BJ (cell line): Measurements from ENCODE around the gene RCSD1. TPM values are rescaled to one million over a fixed set of nuclear protein-coding genes. Genes with fewer than 3 reads are reported as not detected.

Experiments
- CTCF ChIA-PET: fragments of 350-600 bp; formaldehyde crosslinking; extraction: SDS; loops from one replicate; lab custom pipeline; 2021; ENCODE audit warnings: antibody characterized with exemption, inconsistent platforms; lab: Yijun Ruan, JAX
- POLR2A ChIA-PET: fragments of 300-600 bp; sonication (Branson Sonifier 250); formaldehyde crosslinking; extraction: SDS; loops from one replicate; lab custom pipeline; 2021; ENCODE audit warnings: antibody characterized with exemption; lab: Charles Lee
- DNase-seq: peaks from one replicate; pipeline ENCODE4 v3.0.0-alpha.2; 2011; ENCODE audit warnings: low read depth
- H3K27me3 ChIP-seq: 2 replicates; pipeline ENCODE4 v1.6.0; 2011; ENCODE audit warnings: low read length; ENCODE audit not compliant: control insufficient read depth, insufficient read depth
- H3K36me3 ChIP-seq: 2 replicates; pipeline ENCODE4 v1.5.1; 2011; ENCODE audit warnings: low read length; ENCODE audit not compliant: control insufficient read depth, insufficient read depth
- H3K4me3 ChIP-seq: 2 replicates; pipeline ENCODE4 v1.5.1; 2011; ENCODE audit warnings: low read depth, mild to moderate bottlenecking, control low read depth, low read length
- CTCF ChIP-seq: IDR thresholded peaks from 2 replicates; pipeline ENCODE4 v1.5.1; 2011; ENCODE audit warnings: low read depth, mild to moderate bottlenecking, control low read depth, inconsistent platforms, low read length, moderate library complexity; ENCODE audit not compliant: insufficient read depth
- polyA plus RNA-seq: library from polyadenylated mRNA; depleted of rRNA; stranded (reverse); fragments of >200 nt; gene quantifications from 2 replicates; pipeline ENCODE4 v1.2.3, GENCODE V29; 2011

RCSD1 gene
- polyA plus RNA-seq, 1 experiment = not detected

- Histone ChIP-seq H3K27me3 (no peaks in the 10 kb centered on the region), H3K36me3 (no peaks in the 10 kb centered on the region), H3K4me3 (no peak overlapping the region)
- TF ChIP-seq CTCF = no peak
- ChIA-PET CTCF (interaction anchor here (0.5 kb wide), 1 partner anchor 29 kb away, joined by 4 read pairs; no protein-coding TSS in a partner anchor), POLR2A (no interaction called here)
- DNase-seq = no peak
Observed at GRCh38 chr1:167587872-167588271, 42.2 kb upstream of the RCSD1 start.

GRCh38 chr1:167588361-167588760 is 41.7 kb upstream of the RCSD1 start:
- TF ChIP-seq CTCF = no peak
- ChIA-PET CTCF (interaction anchor here (0.7 to 2.7 kb wide), 2 partner anchors 22 to 99 kb away, joined by 3 to 17 read pairs; no protein-coding TSS in a partner anchor), POLR2A (no interaction called here)
- no peak overlapping the region for H3K4me3 ChIP-seq
- no peaks in the 10 kb centered on the region for H3K36me3 ChIP-seq
- no peak for DNase-seq
- H3K27me3 ChIP-seq = no peaks in the 10 kb centered on the region

- Histone ChIP-seq H3K36me3 (no peaks in the 10 kb centered on the region), H3K4me3 (no peak overlapping the region), H3K27me3 (no peaks in the 10 kb centered on the region)
- DNase-seq = no peak
- ChIA-PET POLR2A (no interaction called here), CTCF (interaction anchor here (2.3 kb wide), 1 partner anchor 95 kb away, joined by 11 read pairs; no protein-coding TSS in a partner anchor)
- TF ChIP-seq CTCF = no peak
Observed at GRCh38 chr1:167592475-167592874, 37.6 kb upstream of the RCSD1 start.

GRCh38 chr1:167593860-167594259 is 36.2 kb upstream of the RCSD1 start:
- Histone ChIP-seq H3K4me3 (no peak overlapping the region), H3K36me3 (no peaks in the 10 kb centered on the region), H3K27me3 (no peaks in the 10 kb centered on the region)
- ChIA-PET CTCF (interaction anchor here (0.7 to 2.3 kb wide), 2 partner anchors 82 to 94 kb away, joined by 4 to 11 read pairs; no protein-coding TSS in a partner anchor), POLR2A (no interaction called here)
- TF ChIP-seq CTCF = no peak
- no peak for DNase-seq

GRCh38 chr1:167594822-167595221 is 35.2 kb upstream of the RCSD1 start:
- no peaks in the 10 kb centered on the region for H3K36me3 ChIP-seq
- H3K27me3 ChIP-seq = no peaks in the 10 kb centered on the region
- CTCF ChIA-PET = interaction anchor here (0.9 to 1.4 kb wide), 3 partner anchors 9 to 93 kb away, joined by 3 to 4 read pairs (median 3); no protein-coding TSS in a partner anchor
- POLR2A ChIA-PET = no interaction called here
- no peak for TF ChIP-seq CTCF
- H3K4me3 ChIP-seq = no peak overlapping the region
- DNase-seq = no peak
